A673 (cell line): ENCODE measurements around the gene NCKIPSD. TPM values are rescaled to one million over a fixed set of nuclear protein-coding genes. Genes with fewer than 3 reads are reported as not detected.

ENCODE experiments used
- BruUV-seq: library from RNA; stranded (reverse); fragments of 400-500 nt; replicated peaks from 2 replicates; lab custom pipeline; 2021; lab: Mats Ljungman, UMichigan
- CTCF ChIA-PET: fragments of 300-600 bp; sonication (Branson Sonifier 250); formaldehyde crosslinking; loops from one replicate; lab custom pipeline; 2022; ENCODE audit warnings: antibody characterized with exemption; lab: Charles Lee
- POLR2A ChIA-PET: fragments of 300-600 bp; sonication (Branson Sonifier 250); formaldehyde crosslinking; loops from one replicate; lab custom pipeline; 2022; ENCODE audit warnings: antibody characterized with exemption; ENCODE audit not compliant: low non-redundant PET; lab: Charles Lee
- DNase-seq: peaks from one replicate; pipeline ENCODE4 v3.0.0-alpha.2; 2015; ENCODE audit warnings: low spot score
- H3K27ac ChIP-seq: fragments of 200-600 bp; sonication (generic); 2 replicates; pipeline ENCODE4 v1.5.1; 2016; ENCODE audit warnings: mixed run types, low read depth, mild to moderate bottlenecking, mixed read lengths, antibody characterized with exemption, low read length; ENCODE audit not compliant: poor library complexity, severe bottlenecking
- H3K27me3 ChIP-seq: fragments of 200-600 bp; sonication (generic); replicated peaks from 2 replicates; pipeline ENCODE4 v1.6.1; 2017; ENCODE audit warnings: mixed run types, low read depth, mild to moderate bottlenecking, mixed read lengths, antibody characterized with exemption, low read length; ENCODE audit not compliant: insufficient read depth, poor library complexity
- H3K36me3 ChIP-seq: fragments of 200-600 bp; sonication (generic); 2 replicates; pipeline ENCODE4 v1.6.1; 2016; ENCODE audit warnings: mixed run types, mild to moderate bottlenecking, mixed read lengths, antibody characterized with exemption, low read length; ENCODE audit not compliant: insufficient read depth, poor library complexity, severe bottlenecking
- H3K4me1 ChIP-seq: fragments of 200-600 bp; sonication (generic); 2 replicates; pipeline ENCODE4 v1.6.1; 2017; ENCODE audit warnings: mixed run types, mild to moderate bottlenecking, mixed read lengths, antibody characterized with exemption, low read length; ENCODE audit not compliant: insufficient read depth, poor library complexity, severe bottlenecking
- H3K4me3 ChIP-seq: fragments of 200-600 bp; sonication (generic); 2 replicates; pipeline ENCODE4 v1.5.1; 2016; ENCODE audit warnings: low read depth, mixed run types, mild to moderate bottlenecking, mixed read lengths, low read length; ENCODE audit not compliant: poor library complexity, severe bottlenecking
- H3K9me3 ChIP-seq: fragments of 200-600 bp; sonication (generic); 2 replicates; pipeline ENCODE4 v1.6.1; 2016; ENCODE audit warnings: mixed run types, low read depth, mild to moderate bottlenecking, mixed read lengths, antibody characterized with exemption, low read length; ENCODE audit not compliant: poor library complexity, severe bottlenecking
- CTCF ChIP-seq: fragments of 300-800, 200-600 bp; sonication (generic); conservative IDR thresholded peaks from 2 replicates; pipeline ENCODE4 v1.5.1; 2017; ENCODE audit warnings: low read depth, mild to moderate bottlenecking, antibody characterized with exemption, low read length, moderate library complexity, mixed read lengths
- EZH2 ChIP-seq: fragments of 200-600 bp; sonication (generic); IDR thresholded peaks from 2 replicates; pipeline ENCODE4 v1.6.1; 2017; ENCODE audit warnings: borderline replicate concordance, low read depth, mild to moderate bottlenecking, mixed read lengths, antibody characterized with exemption, low read length; ENCODE audit not compliant: poor library complexity, severe bottlenecking
- intact Hi-C: fragments of 100-400 bp; cut with micrococcal nuclease; formaldehyde crosslinking; loops from one replicate; pipeline ENCODE4 v1.10.0; 2022; ENCODE audit not compliant: unreplicated experiment
- total RNA-seq: library from RNA; stranded (reverse); gene quantifications from 2 replicates; pipeline ENCODE4 v1.2.3, GENCODE V29; 2021

The NCKIPSD gene
- total RNA-seq, 1 experiment from 2014 or later: 15.0 TPM

DNA sequence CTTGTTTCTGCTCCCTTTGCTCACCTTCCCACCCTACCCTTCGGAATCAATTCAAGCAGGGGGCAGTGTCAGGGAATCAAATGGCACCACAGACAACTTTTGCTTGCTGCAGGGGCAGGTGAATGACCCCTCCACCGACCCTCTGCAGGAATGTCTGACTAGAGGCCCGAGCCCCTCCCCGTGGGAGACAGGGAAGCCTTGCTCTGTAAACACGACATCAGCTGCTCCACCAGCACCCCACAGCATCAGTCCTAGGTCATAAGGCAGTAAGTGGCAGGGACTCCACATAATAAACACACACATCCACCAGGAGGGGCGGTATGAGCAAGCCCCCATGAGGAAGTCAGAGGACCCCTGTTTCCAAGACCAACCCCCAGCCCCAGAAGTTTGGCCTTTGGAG is 48.4 kb downstream of the NCKIPSD start:
- no peak overlapping the region for H3K4me3 ChIP-seq
- intact Hi-C loops: no loop called here
- no peaks in the 10 kb centered on the region for H3K9me3 ChIP-seq
- no peaks in the 10 kb centered on the region for H3K36me3 ChIP-seq
- DNase-seq: no peak
- BruUV-seq: no TSS peak
- H3K27me3 ChIP-seq: no peaks in the 10 kb centered on the region
- no peaks in the 10 kb centered on the region for H3K4me1 ChIP-seq
- no peak overlapping the region for H3K27ac ChIP-seq
- ChIA-PET POLR2A (no interaction called here), CTCF (no interaction called here)
- TF ChIP-seq EZH2 (no peak), CTCF (no peak)

DNA sequence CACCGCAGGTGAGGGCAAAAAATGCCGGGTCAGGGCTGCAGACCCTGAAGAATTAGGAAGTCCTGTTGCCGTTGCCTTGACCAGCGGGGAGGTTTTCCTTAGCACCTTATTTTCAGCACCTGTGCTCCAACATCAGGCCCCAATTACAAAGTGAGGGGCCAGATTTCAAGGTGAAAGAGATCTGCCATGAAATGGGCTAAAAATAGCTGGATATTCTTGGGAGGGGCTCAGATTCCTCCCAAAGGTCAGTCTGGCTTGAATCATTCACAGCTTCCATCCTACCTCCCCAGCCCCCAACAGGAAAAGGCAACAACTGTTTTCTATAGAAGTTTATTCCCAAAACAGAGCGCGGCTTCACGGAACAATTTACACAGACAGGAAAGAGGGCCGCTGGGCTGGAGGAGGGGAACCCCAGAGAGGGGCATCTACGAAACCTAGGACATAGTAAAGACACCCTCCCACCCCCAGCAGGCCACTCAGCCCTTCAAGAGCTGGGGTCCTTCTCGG is 49.5 kb downstream of the NCKIPSD start:
- Histone ChIP-seq H3K27me3 (no peaks in the 10 kb centered on the region), H3K4me1 (no peaks in the 10 kb centered on the region), H3K27ac (peak overlapping the region; percentile 47), H3K4me3 (peak overlapping the region; percentile 70), H3K9me3 (no peaks in the 10 kb centered on the region), H3K36me3 (no peaks in the 10 kb centered on the region)
- ChIA-PET POLR2A (no interaction called here), CTCF (no interaction called here)
- no peak for DNase-seq
- intact Hi-C loops: no loop called here
- no TSS peak for BruUV-seq
- TF ChIP-seq CTCF: no peak
- TF ChIP-seq EZH2: no peak

- POLR2A ChIA-PET: no interaction called here
- peak; percentile 91 for DNase-seq
- Histone ChIP-seq H3K9me3 (no peaks in the 10 kb centered on the region), H3K36me3 (no peaks in the 10 kb centered on the region), H3K4me3 (peak within 1 kb of the TSS; percentile 70), H3K4me1 (no peaks in the 10 kb centered on the region), H3K27me3 (no peaks in the 10 kb centered on the region), H3K27ac (peak within 1 kb of the TSS; percentile 47)
- CTCF ChIA-PET: no interaction called here
- BruUV-seq: no TSS peak
- TF ChIP-seq EZH2 (no peak), CTCF (peak; percentile 34; the same call in 1 of the 2 replicates)
- intact Hi-C loops: no loop called here
Observed at GRCh38 chr3:48635222-48636021, 50.3 kb downstream of the NCKIPSD start, which contains the start of gene SLC26A6. Gene SLC26A6 (minus strand): TSS chr3:48635461. CDS start chr3:48635393, 68 bp downstream.
